GM12878 (cell line): Measurements from ENCODE around the gene CNTN4. TPM values are rescaled to one million over a fixed set of nuclear protein-coding genes. Genes with fewer than 3 reads are reported as not detected.
A peak's percentile ranks its signal among the peaks of the same experiment; 100 is the strongest.

ENCODE experiments used
- ATAC-seq: fragments of 200-7000 bp; cut with Tn5 transposase; 3 replicates; pipeline ENCODE4 v1.9.1; 2020; ENCODE audit warnings: mild to moderate bottlenecking, moderate library complexity
- BruUV-seq: library from RNA; stranded (reverse); fragments of 400-500 nt; replicated peaks from 2 replicates; lab custom pipeline; 2021; lab: Mats Ljungman, UMichigan
- CTCF ChIA-PET: fragments of 300-600 bp; sonication (Branson Sonifier 250); formaldehyde crosslinking; extraction: SDS; loops from one replicate; lab custom pipeline; 2021; ENCODE audit warnings: inconsistent platforms; lab: Yijun Ruan, JAX
- POLR2A ChIA-PET: fragments of 350-600 bp; formaldehyde crosslinking; extraction: SDS; loops from one replicate; lab custom pipeline; 2021; ENCODE audit warnings: inconsistent platforms; lab: Charles Lee
- RAD21 ChIA-PET: fragments of 300-600 bp; sonication (Branson Sonifier 250); formaldehyde crosslinking; loops from one replicate; lab custom pipeline; 2023; ENCODE audit warnings: antibody characterized with exemption; ENCODE audit not compliant: unreplicated experiment; lab: Charles Lee
- SMC1A ChIA-PET: fragments of 300-600 bp; sonication (Branson Sonifier 250); formaldehyde crosslinking; loops from one replicate; lab custom pipeline; 2023; ENCODE audit not compliant: unreplicated experiment, uncharacterized antibody; lab: Charles Lee
- DNase-seq: peaks from one replicate; pipeline ENCODE4 v3.0.0-alpha.2; 2011; ENCODE audit warnings: low read depth, low spot score
- FAIRE-seq: peaks from 3 replicates; lab custom pipeline; 2011; peaks lifted over from hg19 to GRCh38; lab: Jason Lieb, UNC
- H2AFZ ChIP-seq: 2 replicates; pipeline ENCODE4 v1.6.0; 2011; ENCODE audit warnings: low read depth, low read length, control low read depth; ENCODE audit not compliant: control insufficient read depth
- H3K27ac ChIP-seq: 2 replicates; pipeline ENCODE4 v1.5.1; 2011; ENCODE audit warnings: control low read depth; ENCODE audit not compliant: control insufficient read depth, insufficient read depth
- H3K27me3 ChIP-seq, 2 experiments: replicated peaks in 1 of 2; 2 replicates each; pipeline versions ENCODE4 v1.6.0 to v1.6.1; 2011; ENCODE audit warnings: low read length in 1 of 2; ENCODE audit not compliant: control insufficient read depth in 2 of 2, insufficient read depth in 2 of 2
- H3K36me3 ChIP-seq, 2 experiments: 2 replicates each; pipeline ENCODE4 v1.5.1; 2011; ENCODE audit warnings: low read length in 1 of 2; ENCODE audit not compliant: control insufficient read depth in 2 of 2, insufficient read depth in 2 of 2
- H3K4me1 ChIP-seq: 2 replicates; pipeline ENCODE4 v1.6.1; 2011; ENCODE audit warnings: mild to moderate bottlenecking, low read length, moderate library complexity, mixed read lengths; ENCODE audit not compliant: control insufficient read depth, insufficient read depth
- H3K4me2 ChIP-seq: 2 replicates; pipeline ENCODE4 v1.6.0; 2011; ENCODE audit warnings: control low read depth; ENCODE audit not compliant: control insufficient read depth, insufficient read depth
- H3K4me3 ChIP-seq: fragments of 200-600 bp; sonication (generic); 2 replicates; pipeline ENCODE4 v1.5.1; 2016
- H3K79me2 ChIP-seq: 2 replicates; pipeline ENCODE4 v1.6.0; 2011; ENCODE audit warnings: low read length; ENCODE audit not compliant: control insufficient read depth, insufficient read depth
- H3K9ac ChIP-seq: 2 replicates; pipeline ENCODE4 v1.8.0; 2011; ENCODE audit warnings: low read length, control low read depth, mixed read lengths; ENCODE audit not compliant: control insufficient read depth, insufficient read depth
- H3K9me3 ChIP-seq: replicated peaks from 3 replicates; pipeline ENCODE4 v1.5.1; 2011; ENCODE audit warnings: mild to moderate bottlenecking, low read length; ENCODE audit not compliant: control insufficient read depth, insufficient read depth
- H4K20me1 ChIP-seq: 2 replicates; pipeline ENCODE4 v1.6.0; 2011; ENCODE audit not compliant: control insufficient read depth, insufficient read depth
- IKZF1 ChIP-seq: fragments of 450-650 bp; conservative IDR thresholded peaks from 2 replicates; pipeline ENCODE4 v1.6.1; 2017; ENCODE audit warnings: antibody characterized with exemption, mild to moderate bottlenecking
- IRF5 ChIP-seq: fragments of 450-650 bp; IDR thresholded peaks from 2 replicates; pipeline ENCODE4 v1.6.1; 2017; ENCODE audit warnings: borderline replicate concordance
- JUNB ChIP-seq: IDR thresholded peaks from 2 replicates; pipeline ENCODE4 v1.6.1; 2016; ENCODE audit warnings: antibody characterized with exemption, mild to moderate bottlenecking
- NFIC ChIP-seq: IDR thresholded peaks from 2 replicates; pipeline ENCODE4 v1.6.1; 2012; ENCODE audit warnings: low read depth, mild to moderate bottlenecking, inconsistent platforms, low read length, moderate library complexity
- NR2C1 ChIP-seq: fragments of 450-650 bp; IDR thresholded peaks from 2 replicates; pipeline ENCODE4 v1.6.1; 2017; ENCODE audit warnings: antibody characterized with exemption, mild to moderate bottlenecking, moderate library complexity
- NR2F1 ChIP-seq: fragments of 450-650 bp; conservative IDR thresholded peaks from 2 replicates; pipeline ENCODE4 v1.6.1; 2017; ENCODE audit warnings: mild to moderate bottlenecking
- POLR2AphosphoS2 ChIP-seq: IDR thresholded peaks from 2 replicates; pipeline ENCODE4 v1.6.1; 2011; ENCODE audit warnings: low read depth, mild to moderate bottlenecking, low read length, improper control_type of control experiment, moderate library complexity
- RELA ChIP-seq: fragments of 450-650 bp; IDR thresholded peaks from 2 replicates; pipeline ENCODE4 v1.8.0; 2014; ENCODE audit warnings: borderline replicate concordance; ENCODE audit not compliant: partially characterized antibody
- REST ChIP-seq: IDR thresholded peaks from 2 replicates; pipeline ENCODE4 v1.6.1; 2012; ENCODE audit warnings: mild to moderate bottlenecking, low read depth, low read length
- RUNX3 ChIP-seq: IDR thresholded peaks from 2 replicates; pipeline ENCODE4 v1.6.1; 2012; ENCODE audit warnings: low read length, inconsistent platforms
- SMAD1 ChIP-seq: fragments of 450-650 bp; IDR thresholded peaks from 2 replicates; pipeline ENCODE4 v1.6.1; 2018; ENCODE audit warnings: mild to moderate bottlenecking, low read depth; ENCODE audit not compliant: partially characterized antibody
- SMC3 ChIP-seq: IDR thresholded peaks from 2 replicates; pipeline ENCODE4 v1.6.1; 2011; ENCODE audit warnings: low read length, improper control_type of control experiment, borderline replicate concordance
- SPI1 ChIP-seq: IDR thresholded peaks from 2 replicates; pipeline ENCODE4 v1.6.1; 2011; ENCODE audit warnings: low read depth, mild to moderate bottlenecking, low read length, moderate library complexity, borderline replicate concordance; ENCODE audit not compliant: insufficient read depth
- USF2 ChIP-seq: IDR thresholded peaks from 2 replicates; pipeline ENCODE4 v1.6.1; 2011; ENCODE audit warnings: low read depth, low read length, improper control_type of control experiment, borderline replicate concordance
- in situ Hi-C: fragments of 300-500 bp; cut with MboI; formaldehyde crosslinking; loops from 9 replicates; pipeline ENCODE4 v1.14.3; 2018; ENCODE audit warnings: mixed read lengths
- intact Hi-C: fragments of 100-400 bp; cut with micrococcal nuclease; formaldehyde crosslinking; loops from one replicate; pipeline ENCODE4 v1.14.2; 2022; ENCODE audit not compliant: unreplicated experiment
- polyA plus RNA-seq, 11 experiments: library from polyadenylated mRNA; depleted of rRNA in 4 of 11; unstranded in 6 of 11; stranded (reverse) in 5 of 11; fragments of >200 nt; fragmentation: Nextera tagmentation in 4 of 11; fragmentation: Illumina TruSeq in 1 of 11; extraction: Ambion mirVana in 4 of 11; extraction: Trizol in 1 of 11; gene quantifications; 1 replicate in 1 of 11; 2 replicates in 10 of 11; pipeline versions ENCODE4 v1.2.1 to v1.2.3, GENCODE V29; 2011 to 2016; ENCODE audit warnings: inconsistent platforms in 2 of 11, missing spikeins in 2 of 11, low read depth in 1 of 11
- total RNA-seq, 4 experiments: library from RNA; depleted of rRNA in 3 of 4; stranded (reverse); fragments of >200 nt in 3 of 4; fragmentation: Illumina TruSeq in 1 of 4; extraction: Trizol in 1 of 4; gene quantifications; 2 replicates each; pipeline versions ENCODE4 v1.2.1 to v1.2.3, GENCODE V29; 2013 to 2021

CNTN4 gene
- total and polyA plus RNA-seq, 10 of the 15 experiments (the other 5 are each of a cell fraction or from before 2014, with no cell fraction given): 0.05 to 0.43 (median 0.15) TPM; not detected in 1

- TF ChIP-seq JUNB (peak; percentile 59), RUNX3 (peak; percentile 96), POLR2AphosphoS2 (no peak), SMC3 (no peak), NR2F1 (no peak), SPI1 (peak; percentile 38; the same call in 1 of the 2 replicates), RELA (no peak), NFIC (peak; percentile 81)
Observed at GRCh38 chr3:2468816-2469215, 370.1 kb downstream of the CNTN4 start (continued).

- TF ChIP-seq NR2C1: no peak
- no peak for TF ChIP-seq USF2
- no peak for TF ChIP-seq IRF5
- TF ChIP-seq SMAD1: no peak
- no peak for TF ChIP-seq IKZF1
- no peak for TF ChIP-seq REST
- TF ChIP-seq, all 136 proteins: peak for 0
- ChIA-PET POLR2A (no interaction called here), RAD21 (interaction anchor here (1.1 kb wide), 1 partner anchor 116 kb away, joined by 3 read pairs; no protein-coding TSS in a partner anchor), SMC1A (interaction anchor here (0.9 to 1.8 kb wide), 5 partner anchors 8 to 238 kb away, joined by 3 to 4 read pairs (median 3); no protein-coding TSS in a partner anchor), CTCF (no interaction called here)
- H2AFZ ChIP-seq: no peak overlapping the region
- H3K9ac ChIP-seq: no peak overlapping the region
- intact Hi-C loops (no loop called here), in situ Hi-C loops (no loop called here)
- no peak for FAIRE-seq
- no peaks in the 10 kb centered on the region for H3K36me3 ChIP-seq
- H3K4me3 ChIP-seq: no peak overlapping the region
- ATAC-seq: no peak
- no peaks in the 10 kb centered on the region for H3K27me3 ChIP-seq
- H3K79me2 ChIP-seq: no peaks in the 10 kb centered on the region
- H4K20me1 ChIP-seq: no peaks in the 10 kb centered on the region
- BruUV-seq: no TSS peak
- H3K27ac ChIP-seq: no peak overlapping the region
- H3K9me3 ChIP-seq: no peaks in the 10 kb centered on the region; the same call in 2 of the 3 replicates
- H3K4me1 ChIP-seq: no peaks in the 10 kb centered on the region
- no peak for DNase-seq
- no peak overlapping the region for H3K4me2 ChIP-seq
Observed at GRCh38 chr3:2476996-2477395, 378.3 kb downstream of the CNTN4 start.
